NCI-H2171 (cell line): ENCODE results near the gene E2F7.
A peak's percentile ranks its signal among the peaks of the same experiment; 100 is the strongest.
"Not testable (repeated sequence)": the region's sequence is repeated elsewhere in the genome, so short reads cannot be mapped to it uniquely, and the experiment has no call there.

Experiments
- DNase-seq: peaks from one replicate; lab custom pipeline; 2025; lab: John Stamatoyannopoulos, UW

E2F7 gene

GRCh38 chr12:77065361-77066204, at the start of gene E2F7:
E2F7 (minus strand) TSS chr12:77065569; CDS start chr12:77064635, 934 bp downstream.
- DNase-seq = peak; percentile 95

GRCh38 chr12:77113971-77114370, 48.6 kb upstream of the E2F7 start:
- DNase-seq = no peak

GRCh38 chr12:77108707-77109106, 43.3 kb upstream of the E2F7 start:
- DNase-seq = no peak

- no peak for DNase-seq
These were observed 41.8 kb upstream of the E2F7 start for GRCh38 chr12:77107121-77107520.

GRCh38 chr12:77104792-77105191, 39.4 kb upstream of the E2F7 start:
- DNase-seq = no peak

GRCh38 chr12:77104286-77104685, 38.9 kb upstream of the E2F7 start:
- DNase-seq = no peak

- DNase-seq = no peak
These were observed 37.3 kb upstream of the E2F7 start for GRCh38 chr12:77102691-77103090.

- no peak for DNase-seq
These were observed 36.8 kb upstream of the E2F7 start for GRCh38 chr12:77102123-77102522.

GRCh38 chr12:77099799-77100198, 34.4 kb upstream of the E2F7 start:
- DNase-seq = no peak

GRCh38 chr12:77097846-77098245, 32.5 kb upstream of the E2F7 start:
- DNase-seq = no peak

GRCh38 chr12:77092227-77092626, 26.9 kb upstream of the E2F7 start:
- DNase-seq = not testable (repeated sequence)

- DNase-seq = no peak
These were observed 24.4 kb upstream of the E2F7 start for GRCh38 chr12:77089686-77090220.

GRCh38 chr12:77087427-77087826, 22.1 kb upstream of the E2F7 start:
- DNase-seq = no peak

GRCh38 chr12:77082021-77082420, 16.7 kb upstream of the E2F7 start:
- DNase-seq = no peak

- DNase-seq = no peak
These were observed 14.3 kb upstream of the E2F7 start for GRCh38 chr12:77079631-77080030.

GRCh38 chr12:77078231-77078630, 12.9 kb upstream of the E2F7 start:
- DNase-seq = no peak

GRCh38 chr12:77076886-77077285, 11.5 kb upstream of the E2F7 start:
- DNase-seq = no peak

GRCh38 chr12:77073894-77074293, 8.5 kb upstream of the E2F7 start:
- not testable (repeated sequence) for DNase-seq

GRCh38 chr12:77072833-77073495, 7.6 kb upstream of the E2F7 start:
- DNase-seq = no peak

- DNase-seq = no peak
These were observed 5.6 kb upstream of the E2F7 start for GRCh38 chr12:77070800-77071449.

- no peak for DNase-seq
These were observed 5.0 kb upstream of the E2F7 start for GRCh38 chr12:77070382-77070781.

- peak; percentile 47 for DNase-seq
These were observed 441 bp downstream of the E2F7 start for GRCh38 chr12:77064896-77065360.
